OCI-LY7 (cell line): ENCODE results near the gene WNT2B.

Source experiments
- CTCF ChIP-seq: fragments of 200-600 bp; sonication (generic); conservative IDR thresholded peaks from 2 replicates; pipeline ENCODE4 v1.5.1; 2014; ENCODE audit warnings: mild to moderate bottlenecking, antibody characterized with exemption, low read length, moderate library complexity, mixed read lengths
- EZH2phosphoT487 ChIP-seq: fragments of 200-600 bp; sonication (generic); IDR thresholded peaks from 2 replicates; pipeline ENCODE4 v1.6.1; 2018; ENCODE audit warnings: low read depth, borderline replicate concordance, mild to moderate bottlenecking, mixed run types, antibody characterized with exemption, low read length, moderate library complexity, mixed read lengths

- TF ChIP-seq CTCF, result no peak
- no peak for TF ChIP-seq EZH2phosphoT487
These were observed 24.3 kb downstream of the WNT2B start for GRCh38 chr1:112533029-112533428.
